HG02610 (cell line): ENCODE data around the gene CHAT.

Experiments
- ATAC-seq: cut with Tn5 transposase; IDR thresholded peaks from one replicate; pipeline ENCODE4 v1.9.1; 2021; ENCODE audit warnings: mild to moderate bottlenecking, moderate library complexity; ENCODE audit not compliant: unreplicated experiment

The CHAT gene

GRCh38 chr10:49611816-49612512, 1.9 kb upstream of the CHAT start:
- no peak for ATAC-seq

GRCh38 chr10:49612513-49613164, 1.2 kb upstream of the CHAT start:
- no peak for ATAC-seq

GRCh38 chr10:49613165-49613881, 514 bp upstream of the CHAT start:
- no peak for ATAC-seq

GRCh38 chr10:49614242-49615198, 683 bp downstream of the CHAT start:
- ATAC-seq = no peak

GRCh38 chr10:49615213-49615612, 1.4 kb downstream of the CHAT start:
- no peak for ATAC-seq

GRCh38 chr10:49615721-49616120, 1.9 kb downstream of the CHAT start:
- ATAC-seq = no peak

GRCh38 chr10:49616421-49617101, 2.7 kb downstream of the CHAT start:
- ATAC-seq = no peak

GRCh38 chr10:49617121-49618020, 3.5 kb downstream of the CHAT start:
- ATAC-seq = no peak

GRCh38 chr10:49618821-49619220, 5.0 kb downstream of the CHAT start:
- ATAC-seq = no peak

GRCh38 chr10:49619613-49620012, 5.8 kb downstream of the CHAT start:
- ATAC-seq = no peak

- no peak for ATAC-seq
These were observed 6.5 kb downstream of the CHAT start for GRCh38 chr10:49620286-49620810.

GRCh38 chr10:49620841-49621378, 7.1 kb downstream of the CHAT start:
- ATAC-seq = no peak

GRCh38 chr10:49621561-49621960, 7.7 kb downstream of the CHAT start:
- ATAC-seq = no peak

GRCh38 chr10:49622426-49623425, 8.9 kb downstream of the CHAT start:
- no peak for ATAC-seq

- no peak for ATAC-seq
These were observed 10.8 kb downstream of the CHAT start for GRCh38 chr10:49624629-49625028.

GRCh38 chr10:49625411-49625810, 11.6 kb downstream of the CHAT start:
- ATAC-seq = no peak

GRCh38 chr10:49627038-49627437, 13.2 kb downstream of the CHAT start:
- no peak for ATAC-seq
